Kidney epithelial cell (primary cell): ENCODE results near the gene PIN1. TPM values are rescaled to one million over a fixed set of nuclear protein-coding genes. Genes with fewer than 3 reads are reported as not detected.

Experiments used
- DNase-seq: peaks from one replicate; pipeline ENCODE4 v3.0.0-alpha.2; 2010; ENCODE audit warnings: low read depth
- H3K27me3 ChIP-seq: 2 replicates; pipeline ENCODE4 v1.6.0; 2011; ENCODE audit warnings: low read length; ENCODE audit not compliant: control insufficient read depth, insufficient read depth
- H3K36me3 ChIP-seq: 2 replicates; pipeline ENCODE4 v1.5.1; 2011; ENCODE audit warnings: low read length; ENCODE audit not compliant: control insufficient read depth, insufficient read depth
- H3K4me3 ChIP-seq: 2 replicates; pipeline ENCODE4 v1.5.1; 2011; ENCODE audit warnings: low read depth, mild to moderate bottlenecking, control low read depth, low read length
- CTCF ChIP-seq: IDR thresholded peaks from 2 replicates; pipeline ENCODE4 v1.5.1; 2011; ENCODE audit warnings: mild to moderate bottlenecking, moderate library complexity, low read length, control low read depth, inconsistent platforms; ENCODE audit not compliant: insufficient read depth, poor library complexity, severe bottlenecking
- total RNA-seq: library from RNA; depleted of rRNA; stranded (reverse); fragments of >200 nt; gene quantifications from 2 replicates; pipeline ENCODE4 v1.2.3, GENCODE V29; 2015

Gene PIN1
- total RNA-seq, 1 donor from 2014 or later: 102 TPM

- no peaks in the 10 kb centered on the region for H3K36me3 ChIP-seq
- DNase-seq: no peak
- no peak for TF ChIP-seq CTCF
- no peaks in the 10 kb centered on the region for H3K27me3 ChIP-seq
- no peak overlapping the region for H3K4me3 ChIP-seq
Observed at GRCh38 chr19:9799162-9799561, 36.0 kb upstream of the PIN1 start.

GRCh38 chr19:9801976-9802375, 33.1 kb upstream of the PIN1 start:
- DNase-seq: no peak
- H3K36me3 ChIP-seq: no peaks in the 10 kb centered on the region
- no peak overlapping the region for H3K4me3 ChIP-seq
- no peaks in the 10 kb centered on the region for H3K27me3 ChIP-seq
- no peak for TF ChIP-seq CTCF

- TF ChIP-seq CTCF: no peak
- Histone ChIP-seq H3K27me3 (no peaks in the 10 kb centered on the region), H3K36me3 (peaks cover 2% of the 10 kb centered on the region), H3K4me3 (no peak overlapping the region)
- DNase-seq: no peak
Observed at GRCh38 chr19:9806803-9807202, 28.3 kb upstream of the PIN1 start.

- Histone ChIP-seq H3K4me3 (no peak overlapping the region), H3K27me3 (no peaks in the 10 kb centered on the region), H3K36me3 (peaks cover 2% of the 10 kb centered on the region)
- DNase-seq: no peak
- TF ChIP-seq CTCF: no peak
Observed at GRCh38 chr19:9808855-9809824, 26.0 kb upstream of the PIN1 start.

GRCh38 chr19:9811139-9811538, 24.0 kb upstream of the PIN1 start:
- TF ChIP-seq CTCF: no peak
- Histone ChIP-seq H3K27me3 (no peaks in the 10 kb centered on the region), H3K36me3 (peaks cover 2% of the 10 kb centered on the region), H3K4me3 (no peak overlapping the region)
- DNase-seq: no peak
